Stimulated activated CD4-positive, alpha-beta T cell treated with anti-CD3 and anti-CD28 coated beads, Interleukin-2, amount 100 ng/mL, for 24 hours (primary cell): Measurements from ENCODE around the gene RETSAT.
"Not testable (repeated sequence)": the region's sequence is repeated elsewhere in the genome, so short reads cannot be mapped to it uniquely, and the experiment has no call there.

Source experiments
- DNase-seq, 2 donors: peaks; one replicate each; pipeline ENCODE4 v3.0.0-alpha.2; 2020

Gene RETSAT

DNA sequence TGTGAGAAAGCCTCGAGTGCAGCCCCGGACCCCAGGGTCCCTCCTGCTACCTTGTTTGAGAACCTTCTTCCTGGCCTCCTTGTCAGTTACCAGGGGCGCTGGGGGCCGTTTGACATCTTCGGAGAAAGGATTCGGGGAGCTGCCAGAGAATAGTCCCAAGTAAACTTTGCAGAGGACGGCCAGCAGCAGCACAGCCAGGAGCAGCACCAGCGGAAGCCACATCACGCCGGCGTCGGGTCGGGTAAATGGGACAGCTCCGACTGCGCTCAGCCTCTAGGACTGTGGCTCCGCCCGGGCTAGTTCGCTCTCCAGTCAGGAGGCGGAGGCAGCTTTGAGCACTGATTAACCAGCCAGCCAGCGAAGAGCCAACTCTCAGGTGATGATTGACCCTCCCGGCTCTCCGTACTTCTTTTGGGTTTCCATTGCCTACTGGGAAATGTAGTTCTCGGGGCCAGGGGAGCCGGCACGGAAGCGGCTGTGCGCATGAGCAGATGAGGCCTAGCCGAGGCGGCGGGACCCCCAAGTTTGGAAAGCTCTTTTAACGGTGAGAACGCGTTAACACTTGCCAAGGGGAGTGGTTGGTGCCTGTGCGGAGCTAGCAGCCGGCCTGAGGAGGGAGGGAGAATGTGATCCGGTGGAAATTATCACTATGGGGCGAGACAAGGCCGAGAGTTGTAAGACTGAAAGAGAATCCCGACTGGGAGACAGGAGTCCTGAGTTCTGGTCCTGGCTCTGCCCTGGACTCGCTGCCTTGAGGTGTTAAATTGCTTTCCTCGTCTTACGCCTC is at the start of gene RETSAT, which contains the start of gene ELMOD3:
TSS of gene RETSAT (minus strand) at position 243 of the 787 bp plus-strand sequence. CDS start at position 222, 21 bp downstream.
TSS of gene ELMOD3 (plus strand) at position 484 of the 787 bp plus-strand sequence. CDS start 2,430 bp downstream, outside the sequence.
- peak; percentile 93 to 96 for DNase-seq

DNA sequence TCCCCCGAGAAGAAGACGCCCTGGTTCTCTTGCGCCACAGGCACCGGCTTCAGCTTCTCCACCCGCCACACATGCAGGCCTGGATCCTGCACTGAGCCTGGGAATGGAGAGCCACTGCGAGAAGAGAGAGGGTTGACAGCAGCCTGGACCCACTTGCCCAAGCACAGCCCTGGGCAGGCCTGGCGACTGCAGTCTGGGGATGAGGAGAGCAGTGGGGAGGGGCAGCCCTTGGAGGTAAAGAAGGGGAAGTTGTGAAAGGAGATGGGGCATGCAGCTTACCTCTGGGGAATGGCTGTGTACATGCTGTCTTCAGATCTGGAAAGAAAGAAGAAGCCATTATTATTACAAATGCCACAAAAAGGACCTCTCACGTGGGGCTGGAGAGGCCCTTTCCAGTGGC is 47.5 kb upstream of the RETSAT start:
- no peak for DNase-seq

DNA sequence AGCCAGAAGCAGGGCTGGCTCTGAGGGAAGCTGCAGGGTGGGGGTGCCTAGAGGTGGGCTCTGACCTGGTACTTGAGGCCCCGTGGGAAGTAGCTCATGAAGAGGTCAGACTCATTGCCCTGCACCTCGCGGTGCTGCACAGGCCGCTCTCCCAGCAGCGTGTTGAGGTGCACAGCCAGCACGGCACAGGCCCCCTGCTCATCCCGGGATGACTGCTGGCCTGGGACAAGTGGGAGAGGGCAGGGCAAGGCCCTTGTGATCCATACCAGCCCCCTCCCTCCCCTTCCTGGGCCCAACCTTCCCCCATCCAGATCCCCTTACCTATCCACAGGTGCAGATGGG is 47.1 kb upstream of the RETSAT start:
- DNase-seq, result no peak

DNA sequence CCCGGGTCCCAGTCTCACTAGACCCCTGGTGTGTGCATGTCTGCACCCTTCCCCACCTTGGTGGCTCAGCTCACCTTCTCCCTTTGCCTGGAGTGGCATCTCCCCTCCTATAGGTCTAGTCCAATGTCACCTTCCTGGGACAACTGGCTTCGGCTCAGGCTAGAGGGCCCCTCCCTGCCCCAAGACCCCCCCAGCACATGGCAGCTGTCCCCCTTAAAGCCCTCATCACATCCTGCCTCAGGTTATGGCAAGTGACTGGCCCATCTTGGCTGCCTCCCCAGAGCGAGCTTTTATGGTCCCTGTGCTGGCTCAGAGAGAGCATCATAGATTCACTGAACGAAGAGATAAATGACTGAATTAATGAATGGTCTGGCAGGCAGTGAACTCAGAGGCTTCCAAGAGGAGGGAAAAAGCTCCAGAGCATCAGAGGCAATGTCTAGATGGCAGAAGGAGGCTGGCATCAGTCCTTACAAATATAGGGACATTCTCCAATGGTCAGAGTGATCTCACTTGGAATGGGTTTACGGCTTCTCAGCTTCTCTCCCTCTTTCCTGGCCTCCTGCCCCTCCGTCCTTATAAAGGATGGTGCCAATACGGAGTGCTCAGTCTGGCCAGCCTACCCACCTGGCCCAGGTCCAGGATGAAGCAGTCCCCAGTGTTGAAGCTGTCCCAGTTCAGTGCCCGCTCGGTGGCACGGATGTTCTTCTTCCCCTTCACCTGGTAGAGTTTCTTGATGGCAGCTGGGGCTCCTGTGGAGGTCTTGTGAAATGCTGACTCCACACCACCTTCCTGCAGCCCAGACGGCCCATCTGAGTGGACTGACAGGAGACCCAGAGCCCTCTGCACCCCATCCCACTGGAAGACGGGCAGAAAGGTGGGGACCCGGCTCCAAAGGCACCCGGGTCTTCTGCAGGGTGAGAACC is 46.5 kb upstream of the RETSAT start:
- no peak for DNase-seq

DNA sequence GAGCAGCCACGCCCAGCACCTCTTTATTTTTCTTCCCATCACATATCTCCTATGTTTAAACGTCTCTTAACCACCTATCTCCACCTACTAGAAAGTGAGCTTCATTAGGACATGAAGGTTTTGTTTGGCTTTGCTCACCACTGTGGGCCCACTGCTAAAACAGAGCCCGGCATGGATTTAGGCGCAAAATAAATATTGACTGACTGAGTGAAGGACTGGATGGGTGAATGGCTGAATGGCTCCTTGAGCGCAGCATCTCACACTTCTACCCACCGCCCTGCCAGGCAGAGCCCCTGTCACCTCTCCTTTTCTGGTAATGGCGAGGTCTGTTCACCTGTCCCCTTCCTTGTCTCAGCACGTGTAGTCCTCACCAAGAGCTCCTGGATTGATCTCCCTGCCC is 45.7 kb upstream of the RETSAT start:
- no peak for DNase-seq

DNA sequence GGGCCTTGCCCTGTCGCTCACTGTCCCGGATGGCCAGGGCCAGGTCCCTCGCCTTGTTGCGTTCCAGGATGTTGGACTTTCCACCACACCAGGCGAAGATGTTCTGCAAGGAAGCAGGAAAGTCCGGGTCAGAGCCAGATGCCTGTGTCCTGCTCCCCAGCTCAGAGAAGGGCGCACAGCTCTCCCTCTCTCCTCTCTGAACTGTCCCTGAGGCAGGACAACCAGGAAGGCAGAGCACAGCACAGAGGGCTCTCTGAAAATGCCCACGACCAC is 44.8 kb upstream of the RETSAT start:
- no peak for DNase-seq

DNA sequence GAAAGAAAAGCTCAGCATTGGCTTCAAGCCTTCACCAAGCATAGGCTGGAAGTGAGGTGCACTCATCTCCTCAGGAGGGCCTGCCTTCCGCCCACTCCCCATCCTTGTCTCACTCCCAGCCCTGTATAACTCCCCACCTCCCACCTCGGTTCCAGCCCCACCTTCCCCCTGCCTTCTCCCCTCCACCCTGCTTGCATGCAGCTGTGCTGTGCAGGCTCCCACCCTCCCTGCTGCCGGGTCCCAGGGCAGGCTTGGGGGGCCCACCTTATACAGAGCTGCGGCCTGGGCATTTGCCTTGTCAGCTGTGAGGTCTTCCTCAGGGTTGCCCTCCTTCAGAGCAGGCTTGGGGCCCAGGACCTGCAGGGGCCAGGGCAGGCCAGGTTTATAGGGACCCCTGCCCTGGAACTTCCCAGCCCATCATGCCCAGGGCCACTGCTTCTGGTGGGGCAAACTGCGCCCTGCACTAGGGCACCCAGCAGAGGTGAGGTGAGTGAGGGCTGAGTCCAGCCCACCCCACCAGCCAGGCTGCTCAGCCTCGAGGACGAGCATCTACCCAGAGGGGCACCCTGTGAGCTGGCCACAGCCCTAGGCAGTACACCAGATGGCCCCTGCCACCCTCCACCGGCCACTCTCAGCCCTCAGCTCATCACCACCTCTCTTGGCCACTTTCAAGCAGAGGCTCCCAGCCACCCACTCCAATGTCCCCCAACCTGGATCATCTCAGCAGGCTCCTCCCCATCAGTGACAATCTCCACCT is 44.3 kb upstream of the RETSAT start:
- no peak for DNase-seq

DNA sequence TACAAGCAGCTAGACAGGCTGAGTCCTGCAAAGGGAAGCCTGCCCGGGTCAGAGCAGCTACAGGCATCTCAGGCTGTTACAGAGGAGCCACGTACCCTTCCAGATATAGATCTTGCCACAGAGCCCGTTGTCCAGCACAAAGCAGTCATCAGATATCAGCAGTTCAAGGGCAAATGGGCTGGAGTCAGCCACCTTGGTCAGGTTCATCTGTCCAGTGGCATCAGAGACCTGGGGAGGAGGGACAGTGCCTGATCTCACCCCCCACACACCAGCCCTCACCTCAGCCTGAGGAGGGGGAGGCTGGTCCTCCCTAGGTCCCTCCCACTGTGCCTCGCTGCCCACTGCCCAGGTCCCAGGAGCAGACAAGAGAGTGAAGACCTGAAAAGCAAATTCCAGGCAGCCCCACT is 43.6 kb upstream of the RETSAT start:
- DNase-seq, result no peak

DNA sequence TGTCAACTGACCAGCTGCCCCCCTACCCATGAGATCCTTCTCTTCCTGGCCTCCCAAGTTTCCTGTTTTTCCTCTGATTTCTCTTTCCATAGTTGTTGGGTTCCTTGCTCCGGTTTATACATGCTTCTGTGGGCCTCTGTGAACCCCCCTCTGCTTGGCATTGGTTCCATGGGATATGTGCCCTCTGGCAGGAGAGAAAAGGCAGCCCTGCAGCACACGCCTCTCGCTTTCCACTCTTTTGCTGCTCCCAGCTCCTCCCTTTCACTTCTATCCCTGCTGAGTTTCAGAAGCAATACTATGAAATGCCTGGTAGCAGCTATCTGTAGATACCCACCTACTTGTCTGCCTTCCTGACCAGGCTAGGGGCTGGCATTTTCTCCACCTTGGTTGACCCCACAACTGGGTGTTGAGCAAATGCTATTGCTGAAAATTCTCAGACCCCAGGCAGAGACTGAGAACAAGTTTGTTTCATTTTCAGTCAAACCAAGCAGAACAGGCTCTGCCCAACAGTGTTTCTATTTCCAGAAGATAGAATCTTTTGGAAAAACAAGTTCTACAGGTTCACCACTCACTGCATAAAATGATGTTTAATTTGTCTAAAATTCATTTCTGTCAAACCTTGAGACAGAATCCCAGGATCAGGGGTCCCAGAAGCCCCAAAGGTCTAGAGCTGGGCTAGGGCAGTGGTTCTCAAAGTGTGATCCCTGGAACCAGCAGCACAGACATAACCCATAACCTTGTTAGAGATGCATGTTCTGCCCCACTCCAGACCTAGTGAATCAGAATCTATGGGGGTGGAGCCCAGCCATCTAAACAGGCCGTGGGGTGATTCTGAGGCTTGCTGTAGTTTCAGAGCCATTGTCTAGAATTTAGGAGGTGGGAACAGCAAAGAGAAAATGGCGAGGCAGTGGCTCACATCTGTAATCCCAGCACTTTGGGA is 42.5 kb upstream of the RETSAT start:
- no peak for DNase-seq

DNA sequence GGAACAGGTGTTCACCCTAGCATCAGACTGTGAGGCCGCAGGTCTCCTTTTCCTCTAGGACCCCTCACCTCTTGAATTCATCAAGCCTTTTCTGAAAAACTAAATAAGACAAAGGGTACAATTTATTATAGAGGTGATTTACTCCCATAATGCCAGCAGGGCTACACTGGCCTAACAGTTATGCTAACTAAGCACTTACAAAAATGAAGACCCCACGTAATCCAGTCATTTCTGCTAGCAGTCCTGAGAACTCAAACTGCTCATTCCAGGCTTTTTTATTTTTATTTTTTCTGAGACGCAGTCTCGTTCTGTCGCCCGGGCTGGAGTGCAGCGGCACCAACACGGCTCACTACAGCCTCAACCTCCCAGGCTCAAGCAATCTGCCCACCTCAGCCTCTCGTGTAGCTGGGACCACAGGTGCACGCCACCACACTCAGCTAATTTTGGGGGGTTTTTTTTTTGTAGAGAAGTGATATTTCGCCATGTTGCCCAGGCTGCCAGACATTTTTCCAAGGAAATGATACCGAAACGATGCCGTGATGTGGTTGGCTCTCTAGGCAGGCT is 41.7 kb upstream of the RETSAT start:
- no peak for DNase-seq

DNA sequence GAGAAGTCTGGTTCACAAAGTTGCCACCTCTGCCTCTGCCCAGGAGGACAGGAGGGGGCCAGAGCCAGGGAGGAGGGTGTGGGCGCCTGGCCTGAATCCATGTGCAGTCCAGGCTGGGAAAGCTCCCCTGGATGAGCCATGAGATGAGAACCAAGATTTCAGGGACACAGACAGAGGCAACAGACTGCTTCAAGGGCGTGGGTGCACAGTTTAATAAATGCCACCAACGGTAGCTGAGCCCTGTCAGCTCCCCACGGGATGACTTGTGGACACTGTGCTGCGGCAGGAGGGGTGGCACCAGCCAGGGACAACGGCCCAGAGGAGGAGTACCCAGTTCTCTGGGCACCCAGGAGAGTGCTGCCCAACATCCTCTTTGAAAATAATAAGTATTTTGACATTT is 40.6 kb upstream of the RETSAT start:
- no peak for DNase-seq

DNA sequence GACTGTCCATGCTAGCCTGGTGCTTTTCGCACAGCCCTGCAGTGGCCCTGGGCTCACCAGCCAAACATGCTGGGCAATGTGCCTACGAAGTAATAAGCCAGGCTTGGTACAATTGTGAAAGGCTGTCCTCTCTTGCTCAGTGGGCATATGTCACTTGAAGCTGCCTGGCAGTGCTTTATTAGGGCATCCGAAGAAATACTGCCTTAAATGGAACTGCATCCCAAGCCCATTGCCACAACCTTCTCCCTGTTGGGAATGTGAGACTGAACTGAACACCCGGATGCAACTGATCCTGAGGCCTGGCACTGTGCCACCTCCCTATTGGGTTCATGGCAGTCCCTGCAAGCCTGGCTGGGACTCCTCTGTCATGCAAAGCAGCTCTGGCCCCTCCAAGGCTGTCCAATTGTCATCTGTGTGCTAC is 39.9 kb upstream of the RETSAT start:
- no peak for DNase-seq

DNA sequence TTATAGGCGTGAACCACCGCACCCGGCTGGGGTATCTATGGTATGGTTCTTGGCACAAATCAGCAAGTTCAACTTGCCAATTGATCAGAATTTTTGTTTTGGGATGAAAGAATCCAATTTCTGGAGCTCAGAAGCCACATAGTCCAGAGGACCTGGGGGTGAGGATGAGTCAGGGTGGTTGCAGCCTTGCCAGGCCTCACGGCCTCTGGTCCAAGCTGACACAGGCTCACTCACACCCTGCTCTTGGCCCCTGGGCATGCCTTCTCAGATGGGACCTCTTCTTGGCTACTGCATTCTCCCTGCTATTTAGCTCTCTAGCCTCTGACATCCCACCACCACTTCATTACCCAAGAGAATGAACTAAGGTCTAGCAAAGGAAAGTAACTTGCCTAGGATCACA is 39.5 kb upstream of the RETSAT start:
- no peak for DNase-seq

DNA sequence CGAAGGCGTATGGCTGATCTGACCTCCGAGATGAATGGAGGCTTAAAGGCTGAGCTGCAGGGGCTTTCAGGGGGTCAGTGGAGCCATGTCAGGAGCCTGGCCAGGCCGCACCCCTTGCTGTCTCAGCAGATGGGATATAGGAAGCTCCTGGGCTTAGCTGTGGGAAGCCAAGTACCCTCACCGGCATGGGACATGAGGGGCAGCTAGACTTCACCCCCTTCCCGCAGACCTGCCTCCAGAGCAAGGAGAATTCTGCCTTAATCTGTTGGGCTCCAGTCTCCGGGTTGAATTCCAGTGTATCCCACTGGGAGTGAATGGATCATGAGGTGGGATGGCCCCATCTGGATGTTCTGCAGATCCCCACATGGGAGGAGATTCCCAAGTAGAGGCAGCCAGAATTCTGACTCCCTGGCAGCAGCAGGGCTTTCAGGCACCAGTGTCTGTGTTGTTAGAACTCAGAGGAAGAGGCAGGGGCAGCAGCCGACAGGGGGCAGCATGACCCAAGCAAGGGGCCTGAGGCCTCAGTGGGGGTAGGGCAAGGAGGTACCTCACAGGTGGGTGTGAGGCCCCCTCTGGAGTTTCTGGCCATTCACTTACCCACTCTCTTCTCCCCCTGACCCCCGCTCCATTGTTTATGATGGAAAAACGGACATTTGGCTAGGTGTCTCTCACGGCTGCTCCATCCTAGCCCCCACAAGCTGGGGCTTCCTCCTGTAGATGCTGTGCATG is 36.8 kb upstream of the RETSAT start:
- DNase-seq, result peak; percentile 77 to 78

DNA sequence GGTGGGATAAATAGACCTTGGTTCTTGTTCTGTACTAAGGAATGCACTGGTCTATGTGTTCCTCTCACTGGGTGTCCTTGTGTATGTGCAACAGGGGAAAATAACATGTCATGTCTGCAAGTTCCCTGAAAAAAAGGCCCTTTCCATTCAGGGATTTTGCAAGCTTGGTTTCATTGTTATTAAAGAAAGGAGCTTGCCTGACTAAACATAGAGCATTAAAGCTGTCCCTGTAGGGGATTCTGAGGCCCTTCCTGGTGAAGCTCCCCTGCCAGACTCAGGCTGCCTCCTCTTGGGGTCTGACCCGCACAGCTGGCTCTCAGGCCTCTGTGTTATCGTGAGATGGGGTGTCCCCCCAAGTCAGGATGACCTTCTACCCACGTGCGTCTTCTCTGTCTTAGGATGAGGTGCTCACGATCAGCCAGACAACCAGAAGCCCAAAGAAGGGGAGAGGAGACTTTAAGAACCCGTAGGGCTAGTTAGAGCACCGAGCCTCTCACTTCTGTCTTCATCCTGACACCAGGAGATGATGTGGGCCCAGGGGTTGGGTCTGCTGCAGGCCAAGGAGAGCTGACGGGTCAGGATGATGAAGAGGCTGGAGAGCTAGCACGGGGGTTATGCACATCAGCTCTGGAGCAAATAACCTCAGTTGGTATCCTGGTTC is 34.7 kb upstream of the RETSAT start:
- DNase-seq, result no peak

DNA sequence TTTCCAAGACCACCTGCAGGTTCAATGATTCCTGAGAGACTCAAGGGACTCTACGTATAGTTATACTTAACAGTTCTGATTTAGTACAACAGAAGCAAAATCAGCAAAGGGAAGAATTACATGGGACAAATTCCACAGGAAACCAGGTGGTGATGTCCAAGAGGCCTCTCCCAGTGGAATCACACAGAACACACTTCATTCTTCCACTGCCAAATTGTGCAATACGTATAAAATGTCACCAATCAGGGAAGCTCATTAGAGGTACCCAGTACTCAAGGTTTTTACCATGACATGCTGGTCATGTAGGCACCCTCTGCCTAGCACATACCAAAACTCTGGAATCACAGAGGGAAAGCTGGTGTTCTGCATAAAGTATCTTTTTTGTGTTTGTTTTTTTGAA is 33.4 kb upstream of the RETSAT start:
- no peak for DNase-seq

DNA sequence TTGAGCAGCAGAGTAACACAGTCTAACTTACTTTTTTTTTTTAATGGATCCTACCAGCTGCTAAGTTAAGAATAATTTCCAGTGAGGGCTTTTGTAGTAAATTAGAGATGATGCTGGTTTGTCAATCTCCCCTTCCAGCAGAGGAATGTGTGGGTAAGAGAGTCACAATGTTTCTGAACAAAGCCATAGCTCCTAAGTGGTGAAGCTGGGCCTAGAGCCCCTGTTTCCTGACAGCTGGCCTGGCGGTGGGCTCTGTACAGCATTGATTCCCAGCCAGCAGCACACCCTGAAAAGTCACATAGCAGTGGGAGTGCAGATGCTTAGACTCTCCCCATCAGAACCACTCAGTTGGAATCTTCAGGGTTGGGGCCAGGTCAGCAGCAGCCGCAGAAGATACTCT is 31.4 kb upstream of the RETSAT start:
- DNase-seq, result no peak

DNA sequence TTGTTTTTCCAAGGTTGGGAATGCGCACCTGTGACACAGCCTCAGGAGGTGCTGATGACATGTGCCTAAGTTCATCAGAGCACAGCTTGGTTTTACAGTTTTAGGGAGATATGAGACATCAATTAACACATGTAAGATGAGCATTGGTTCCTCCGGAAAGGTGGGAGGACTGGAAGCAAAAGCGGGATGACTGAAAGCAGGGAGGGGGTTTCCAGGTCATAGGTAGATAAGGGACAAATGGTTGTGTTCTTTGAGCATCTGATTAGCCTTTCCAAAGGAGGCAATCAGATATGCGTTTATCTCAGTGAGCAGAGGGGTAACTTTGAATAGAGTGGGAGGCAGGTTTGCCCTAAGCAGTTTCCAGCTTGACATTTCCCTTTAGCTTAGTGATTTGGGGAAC is 29.5 kb upstream of the RETSAT start:
- no peak for DNase-seq

DNA sequence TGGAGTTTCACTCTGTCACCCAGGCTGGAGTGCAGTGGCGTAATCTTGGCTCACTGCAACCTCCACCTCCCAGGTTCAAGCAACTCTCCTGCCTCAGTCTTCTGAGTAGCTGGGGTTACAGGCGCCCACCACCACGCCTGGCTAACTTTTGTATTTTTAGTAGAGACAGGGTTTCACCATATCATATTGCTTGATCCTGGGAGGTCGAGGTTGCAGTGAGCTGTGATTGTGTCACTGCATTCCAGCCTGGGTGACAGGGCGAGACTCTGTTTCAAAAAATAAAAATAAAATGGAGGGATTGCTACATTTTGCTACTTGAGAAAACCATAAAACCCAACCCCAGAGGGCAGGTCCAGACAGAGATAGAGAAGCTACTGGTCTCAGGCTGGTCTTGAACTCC is 28.8 kb upstream of the RETSAT start:
- not testable (repeated sequence) for DNase-seq

DNA sequence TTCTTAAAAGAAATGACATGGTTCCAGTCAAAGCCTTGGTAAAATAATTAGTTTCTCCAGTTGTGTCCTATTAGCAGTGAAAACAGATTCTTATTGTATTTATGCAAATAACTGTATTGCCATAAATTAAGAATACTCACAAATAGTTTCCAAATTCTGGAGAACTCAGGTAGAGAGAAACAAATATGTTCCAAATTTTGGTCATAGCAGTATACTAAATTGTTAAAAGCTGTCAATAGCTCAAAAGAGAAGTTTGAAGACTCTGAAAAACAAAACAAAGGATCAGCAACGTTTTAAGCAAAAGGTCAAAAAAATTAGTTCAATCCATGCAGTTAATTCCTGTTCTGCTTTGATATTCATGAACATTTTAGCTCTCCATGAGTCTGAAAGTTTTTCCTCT is 25.7 kb upstream of the RETSAT start:
- no peak for DNase-seq

DNA sequence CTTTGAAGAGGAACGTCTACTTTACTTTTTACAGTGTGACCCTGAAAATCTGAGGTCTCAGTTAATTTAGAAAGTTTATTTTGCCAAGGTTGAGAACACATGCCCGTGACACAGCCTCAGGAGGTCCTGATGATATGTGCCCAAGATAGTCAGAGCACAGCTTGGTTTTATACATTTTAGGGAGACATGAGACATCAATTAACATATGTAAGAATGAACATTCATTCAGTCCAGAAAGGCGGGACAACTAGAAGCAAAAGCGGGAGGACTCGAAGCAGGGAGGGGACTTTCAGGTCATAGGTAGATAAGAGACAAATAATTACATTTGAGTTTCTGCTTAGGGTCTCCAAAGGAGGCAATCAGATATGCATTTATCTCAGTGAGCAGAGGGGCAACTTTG is 23.9 kb upstream of the RETSAT start:
- DNase-seq, result no peak
